Globus pallidus (tissue), 1 donor: ENCODE results near the gene TMX1.
"Not testable (repeated sequence)": the region's sequence is repeated elsewhere in the genome, so short reads cannot be mapped to it uniquely, and the experiment has no call there.

Source experiments
- DNase-seq: peaks from one replicate; pipeline ENCODE4 v3.0.0-alpha.2; 2015; ENCODE audit warnings: low spot score

TMX1 gene, protein sequence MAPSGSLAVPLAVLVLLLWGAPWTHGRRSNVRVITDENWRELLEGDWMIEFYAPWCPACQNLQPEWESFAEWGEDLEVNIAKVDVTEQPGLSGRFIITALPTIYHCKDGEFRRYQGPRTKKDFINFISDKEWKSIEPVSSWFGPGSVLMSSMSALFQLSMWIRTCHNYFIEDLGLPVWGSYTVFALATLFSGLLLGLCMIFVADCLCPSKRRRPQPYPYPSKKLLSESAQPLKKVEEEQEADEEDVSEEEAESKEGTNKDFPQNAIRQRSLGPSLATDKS

DNA sequence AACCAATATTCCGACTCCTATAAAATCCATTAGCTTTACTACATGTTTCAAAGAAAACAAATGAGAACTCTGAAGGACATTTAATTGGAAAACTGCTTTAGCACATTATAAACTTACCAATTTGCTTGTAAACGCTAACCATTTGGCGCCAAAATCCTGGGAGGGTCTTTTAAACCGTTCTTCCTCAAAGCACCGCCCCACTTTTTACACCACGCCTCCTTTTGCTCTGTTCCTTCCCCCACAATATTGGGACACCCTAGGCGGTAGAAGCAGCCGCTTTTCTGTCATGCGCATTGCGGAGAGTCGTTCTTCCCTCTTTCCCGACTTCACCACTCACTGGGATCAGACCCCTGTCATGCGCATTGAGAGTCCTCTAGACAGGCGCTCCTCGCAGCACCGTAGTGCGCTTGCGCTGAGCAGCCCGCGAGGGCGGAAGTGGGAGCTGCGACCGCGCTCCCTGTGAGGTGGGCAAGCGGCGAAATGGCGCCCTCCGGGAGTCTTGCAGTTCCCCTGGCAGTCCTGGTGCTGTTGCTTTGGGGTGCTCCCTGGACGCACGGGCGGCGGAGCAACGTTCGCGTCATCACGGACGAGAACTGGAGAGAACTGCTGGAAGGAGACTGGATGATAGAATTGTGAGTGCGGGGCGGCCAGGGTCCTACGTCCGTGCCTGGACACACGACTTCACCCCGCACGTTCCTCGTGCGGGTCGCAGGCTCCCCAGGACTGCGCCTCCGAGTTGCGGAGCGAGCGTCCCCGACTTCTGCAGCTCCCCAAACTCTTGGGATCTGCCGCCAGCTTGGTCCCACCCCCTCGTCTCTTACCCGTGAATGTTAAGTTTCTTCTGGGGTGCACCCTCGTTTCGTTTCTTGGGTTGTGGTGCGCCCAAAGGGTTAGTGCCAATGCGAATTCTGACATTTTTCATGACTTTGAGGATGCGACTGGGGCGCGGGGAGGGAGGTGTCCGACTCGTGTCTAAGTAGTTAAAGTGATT is at the start of gene TMX1:
Gene TMX1 (plus strand): TSS at position 435 of the 991 bp plus-strand sequence. CDS start 46 bp downstream, at position 481.
- DNase-seq, result peak; percentile 98

- no peak for DNase-seq
These were observed 38.2 kb upstream of the TMX1 start for GRCh38 chr14:51201890-51202289.

DNA sequence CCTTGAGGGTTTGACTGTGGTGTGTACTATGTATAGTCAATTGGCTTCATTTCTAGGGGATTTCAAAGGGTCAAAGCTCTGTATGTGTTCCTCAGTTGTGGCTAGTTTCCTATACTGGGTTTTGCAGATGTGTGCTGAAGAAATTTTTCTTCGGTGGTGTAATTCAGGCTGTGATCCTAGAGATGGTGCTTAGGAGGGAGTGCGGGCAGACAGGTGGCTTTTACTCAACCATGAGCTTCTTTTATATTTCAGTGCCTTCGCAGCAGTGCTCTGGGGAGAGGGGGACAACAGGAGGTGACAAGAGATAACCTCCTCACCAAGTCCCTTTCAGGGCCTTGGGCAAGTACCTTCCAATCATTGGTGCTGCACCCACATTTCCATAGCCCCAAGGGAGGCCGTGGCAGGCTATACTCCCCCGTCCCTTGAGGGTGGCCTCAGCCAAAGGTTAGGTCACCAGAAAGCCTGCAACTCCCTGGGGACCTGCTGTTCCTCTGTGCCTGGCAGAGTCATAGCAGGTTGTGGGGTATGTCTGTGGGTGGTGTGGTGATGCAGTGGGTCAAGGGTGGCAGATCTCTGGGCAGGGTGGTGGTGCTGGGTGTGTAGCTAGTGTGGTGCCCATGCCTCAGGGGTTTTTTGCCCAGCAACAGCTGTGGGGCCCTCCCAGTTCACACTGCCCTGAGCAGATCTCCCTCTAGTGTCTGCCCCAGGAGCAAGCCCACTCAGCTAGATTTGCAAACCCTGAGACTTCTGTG is 37.0 kb upstream of the TMX1 start:
- DNase-seq, result no peak

- DNase-seq, result no peak
These were observed 36.2 kb upstream of the TMX1 start for GRCh38 chr14:51203881-51204280.

DNA sequence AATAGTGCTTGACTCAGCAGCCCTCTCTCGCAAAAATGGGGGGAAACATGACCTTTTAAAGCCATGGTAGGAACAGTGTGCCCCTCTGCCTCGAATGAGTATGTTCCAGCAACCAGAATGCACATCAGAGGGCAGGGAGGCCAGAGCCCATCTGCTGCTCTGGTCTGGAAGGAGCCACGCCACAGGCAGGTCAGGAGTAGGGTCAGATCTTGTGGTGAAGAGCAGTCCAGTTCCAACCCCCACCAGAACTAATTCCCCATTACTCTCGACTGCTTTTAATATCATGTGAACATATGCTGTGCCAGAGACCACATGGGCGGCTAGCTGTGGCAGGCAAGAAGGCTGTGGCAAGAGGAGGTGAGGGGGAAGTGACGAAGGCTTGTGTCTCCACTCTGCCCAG is 34.6 kb upstream of the TMX1 start:
- DNase-seq, result no peak

DNA sequence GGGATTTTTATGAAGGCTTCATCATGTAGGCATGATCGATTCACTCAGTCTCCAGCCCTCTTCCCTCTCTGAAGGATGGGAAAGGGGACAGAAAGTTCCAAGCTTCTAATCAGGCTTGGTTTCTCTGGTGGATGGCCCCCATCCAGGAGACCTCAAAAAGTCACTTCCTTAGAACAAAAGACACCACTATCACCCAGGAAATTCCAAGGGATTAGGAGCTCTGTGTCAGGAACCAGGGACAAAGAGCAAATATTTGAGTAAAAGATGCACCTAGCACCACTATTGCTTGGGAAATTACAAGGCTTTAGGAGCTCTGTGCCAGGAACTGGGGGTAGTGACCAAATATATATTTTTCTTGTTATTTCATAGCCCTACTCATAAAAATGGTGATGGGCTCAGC is 33.6 kb upstream of the TMX1 start:
- DNase-seq, result no peak

DNA sequence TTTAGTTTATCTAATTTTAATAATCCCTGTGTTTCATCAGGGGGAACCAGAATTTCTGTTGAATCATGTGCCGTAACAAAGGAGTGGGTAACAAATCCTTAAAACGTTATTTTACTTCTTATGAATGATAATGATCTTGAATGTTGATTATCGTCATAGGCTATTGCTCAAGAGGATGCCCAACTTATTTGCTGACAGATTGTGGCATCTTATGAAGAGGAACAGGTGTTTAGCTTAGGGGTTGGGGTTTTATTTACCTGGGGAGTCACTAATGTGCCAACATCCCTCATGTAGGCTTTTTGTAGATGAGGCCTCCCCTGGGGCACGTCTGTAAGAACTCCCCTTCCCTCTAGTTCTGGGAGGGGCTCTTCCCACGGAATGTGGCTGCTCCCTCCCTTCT is 32.4 kb upstream of the TMX1 start:
- DNase-seq, result no peak

DNA sequence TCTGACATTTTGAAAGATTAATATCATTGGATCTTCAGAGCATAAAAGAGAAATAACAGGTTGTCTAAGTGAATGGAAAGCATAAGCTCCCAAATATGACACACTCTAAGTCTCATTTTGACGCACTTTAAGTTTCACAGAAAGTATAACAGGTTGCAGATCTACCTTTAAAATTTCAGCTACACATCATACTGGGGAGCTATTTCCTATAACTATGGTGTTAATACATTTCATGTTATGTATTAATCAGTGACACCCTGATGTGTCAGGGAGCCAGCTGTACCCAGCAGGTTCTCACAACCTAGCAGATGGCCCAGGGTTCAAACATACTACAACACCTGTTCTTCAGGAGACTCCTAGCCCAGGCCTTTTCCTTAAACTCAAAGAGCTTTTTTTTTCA is 31.1 kb upstream of the TMX1 start:
- no peak for DNase-seq

GRCh38 chr14:51209457-51209856 is 30.6 kb upstream of the TMX1 start:
- no peak for DNase-seq

- DNase-seq, result no peak
These were observed 29.5 kb upstream of the TMX1 start for GRCh38 chr14:51210594-51210993.

DNA sequence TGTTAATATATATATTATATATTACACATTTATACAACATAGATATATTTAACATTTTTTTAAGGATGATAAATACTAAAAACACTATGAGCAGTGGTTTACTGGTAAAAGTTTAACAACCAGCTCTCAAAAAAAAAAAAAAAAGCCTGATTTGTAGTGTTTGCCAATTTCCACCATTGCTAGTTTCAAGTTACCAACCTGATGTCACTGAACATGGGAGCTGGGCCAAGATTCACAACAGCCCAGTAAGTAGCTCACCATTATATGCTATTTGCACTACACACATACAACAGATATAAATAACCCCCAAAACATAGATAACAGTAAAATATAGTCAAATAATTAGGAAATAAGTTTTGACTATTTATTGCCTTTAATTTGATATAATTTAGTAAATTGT is 28.9 kb upstream of the TMX1 start:
- no peak for DNase-seq

- DNase-seq, result no peak
These were observed 23.4 kb upstream of the TMX1 start for GRCh38 chr14:51216602-51217001.

GRCh38 chr14:51219473-51220448 is 20.3 kb upstream of the TMX1 start:
- peak; percentile 40 for DNase-seq

DNA sequence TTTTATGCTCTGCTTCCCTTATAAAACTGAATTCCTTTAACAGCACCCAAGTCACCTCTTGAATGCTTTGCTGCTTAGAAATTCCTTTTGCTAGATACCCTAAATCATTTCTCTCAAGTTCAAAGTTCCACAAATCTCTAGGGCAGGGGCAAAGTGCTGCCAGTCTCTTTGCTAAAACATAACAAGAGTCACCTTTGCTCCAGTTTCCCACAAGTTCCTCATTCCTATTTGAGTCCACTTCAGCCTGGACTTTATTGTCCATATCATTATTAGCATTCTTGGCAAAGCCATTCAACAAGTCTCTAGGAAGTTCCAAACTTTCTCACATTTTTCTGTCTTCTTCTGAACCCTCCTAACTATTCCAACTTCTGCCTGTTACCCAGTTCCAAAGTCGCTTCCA is 16.6 kb upstream of the TMX1 start:
- not testable (repeated sequence) for DNase-seq

DNA sequence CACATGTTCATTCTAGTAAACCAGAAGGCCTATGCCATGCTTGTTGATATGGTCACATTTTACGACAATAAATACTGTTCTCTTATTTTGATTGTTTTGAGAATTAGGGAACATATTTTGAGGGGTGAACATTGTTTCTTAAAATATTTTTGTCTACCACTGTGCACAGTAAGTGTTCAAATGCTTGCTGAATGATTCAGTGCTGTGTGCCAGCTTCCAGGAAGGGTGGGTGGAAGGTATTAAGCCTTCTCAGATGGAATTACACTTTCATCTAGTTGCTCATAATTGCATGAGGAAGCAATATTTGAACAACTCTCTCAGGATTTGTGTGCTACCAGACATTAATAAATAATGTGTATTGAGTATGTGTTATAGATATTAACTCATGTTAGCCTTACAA is 15.5 kb upstream of the TMX1 start:
- DNase-seq, result no peak

DNA sequence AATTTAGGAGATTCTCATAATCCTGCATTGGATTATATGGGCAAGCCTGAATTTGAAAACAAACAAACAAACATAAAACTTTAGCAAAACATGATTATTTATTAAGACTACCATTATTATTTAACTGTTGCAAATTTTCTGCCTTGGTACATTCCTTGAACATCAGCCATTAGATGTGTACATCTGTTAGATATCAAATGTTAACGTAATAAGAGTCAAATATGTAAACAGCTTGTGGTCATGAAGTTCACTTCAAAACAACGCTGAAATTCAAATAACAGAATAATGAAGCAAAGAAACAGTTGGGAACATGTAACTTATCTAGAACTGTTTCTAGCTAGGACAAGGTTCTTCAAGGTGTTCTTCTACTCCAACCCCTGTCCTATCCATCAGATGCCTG is 14.3 kb upstream of the TMX1 start:
- no peak for DNase-seq

- no peak for DNase-seq
These were observed 11.7 kb upstream of the TMX1 start for GRCh38 chr14:51228391-51228790.

GRCh38 chr14:51228890-51229289 is 11.2 kb upstream of the TMX1 start:
- no peak for DNase-seq

- DNase-seq, result no peak
These were observed 3.7 kb upstream of the TMX1 start for GRCh38 chr14:51236314-51236713.

DNA sequence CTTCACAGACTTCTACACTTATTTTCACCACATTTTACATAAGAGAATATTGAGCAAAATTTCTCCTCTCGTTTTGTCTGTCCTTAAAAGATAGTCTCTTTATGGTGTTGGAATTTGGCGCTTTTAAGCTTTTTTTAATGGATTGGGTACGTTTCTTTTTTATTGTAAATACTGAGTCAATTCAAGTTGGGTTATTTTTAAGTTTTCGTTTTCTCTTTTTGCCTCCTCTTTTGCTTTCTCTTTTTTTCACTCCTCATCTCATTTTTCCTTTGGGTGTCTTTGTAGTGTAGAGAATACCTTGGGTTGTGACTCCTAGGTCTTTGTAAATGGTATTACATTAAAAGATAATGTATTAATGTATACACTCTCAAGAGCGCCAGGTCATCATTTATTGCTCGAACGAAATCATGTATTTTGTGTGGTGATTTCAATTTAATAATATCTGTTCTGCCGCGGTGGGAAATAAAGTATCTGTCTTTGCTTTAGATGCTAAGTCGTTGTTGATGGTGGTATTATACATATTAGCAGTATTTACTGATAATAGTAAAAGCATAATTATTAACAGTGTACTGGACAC is 845 bp downstream of the TMX1 start:
- no peak for DNase-seq
